DMS53 treated with DMSO at 0.1 percent for 48 hours (cell line): ENCODE data around the gene CWC27.

Source experiments
- DNase-seq: peaks from one replicate; lab custom pipeline; 2025; ENCODE audit not compliant: unreplicated experiment; lab: John Stamatoyannopoulos, UW

The CWC27 gene

DNA sequence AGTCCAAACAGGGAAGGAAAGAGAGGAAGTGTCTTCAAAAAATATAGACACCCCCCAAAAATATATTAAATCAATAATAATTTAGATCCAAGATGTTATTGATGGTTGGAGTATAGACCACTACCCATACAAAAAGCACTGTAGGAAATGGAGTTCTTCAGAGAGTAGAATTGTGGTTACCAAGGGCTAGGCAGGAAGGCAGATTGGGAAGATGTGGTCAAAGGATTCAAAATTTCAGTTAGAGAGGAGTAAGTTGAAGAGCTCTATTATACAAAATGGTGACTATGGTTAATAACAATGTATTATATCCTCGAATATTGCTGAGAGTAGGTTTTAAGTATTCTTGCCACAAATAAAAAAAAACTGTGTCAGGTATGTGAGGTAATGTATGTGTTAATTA is 149.4 kb downstream of the CWC27 start:
- no peak for DNase-seq

DNA sequence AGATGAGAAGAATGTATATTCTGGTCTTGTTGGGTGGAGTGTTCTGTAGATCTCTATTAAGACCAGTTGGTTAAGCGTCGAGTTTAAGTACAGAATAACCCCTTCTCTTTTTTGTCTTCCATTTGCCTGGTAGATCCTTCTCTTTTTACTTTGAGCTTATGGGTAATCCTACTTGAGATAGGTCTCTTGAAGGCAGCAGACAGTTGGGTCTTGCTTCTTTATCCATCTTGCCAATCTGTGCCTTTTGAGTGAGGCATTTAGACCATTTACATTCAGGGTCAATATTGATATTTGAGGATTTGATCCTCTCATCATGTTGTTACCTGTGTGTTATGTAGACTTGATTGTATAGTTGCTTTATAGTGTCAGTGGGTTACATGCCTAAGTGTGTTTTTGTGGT is 152.7 kb downstream of the CWC27 start:
- DNase-seq: no peak

DNA sequence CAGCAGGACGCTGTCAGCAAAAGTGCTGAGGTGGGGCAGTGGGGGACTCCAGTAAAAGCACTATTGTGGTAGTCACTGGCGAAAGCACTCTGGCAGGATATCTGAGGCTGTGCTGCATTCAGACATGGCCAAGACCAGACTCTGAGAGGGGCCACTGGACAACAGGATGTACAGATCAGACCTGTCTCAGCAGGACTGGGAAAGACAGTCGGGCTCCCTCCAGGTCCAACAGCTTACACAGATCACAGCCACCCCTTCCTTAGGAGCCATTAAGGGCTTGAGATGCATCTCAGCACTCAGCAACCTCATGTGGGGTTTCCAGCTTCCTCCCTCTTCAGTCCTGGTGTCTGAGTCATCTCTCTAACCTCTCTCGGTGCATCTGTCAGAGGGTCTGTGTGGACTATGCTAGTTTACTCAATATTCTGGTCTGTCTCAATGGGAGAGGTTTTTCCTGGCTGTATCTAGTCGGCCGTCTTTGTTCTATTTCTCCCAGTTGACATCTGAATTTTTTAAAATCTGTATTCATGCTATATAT is 154.5 kb downstream of the CWC27 start:
- no peak for DNase-seq

DNA sequence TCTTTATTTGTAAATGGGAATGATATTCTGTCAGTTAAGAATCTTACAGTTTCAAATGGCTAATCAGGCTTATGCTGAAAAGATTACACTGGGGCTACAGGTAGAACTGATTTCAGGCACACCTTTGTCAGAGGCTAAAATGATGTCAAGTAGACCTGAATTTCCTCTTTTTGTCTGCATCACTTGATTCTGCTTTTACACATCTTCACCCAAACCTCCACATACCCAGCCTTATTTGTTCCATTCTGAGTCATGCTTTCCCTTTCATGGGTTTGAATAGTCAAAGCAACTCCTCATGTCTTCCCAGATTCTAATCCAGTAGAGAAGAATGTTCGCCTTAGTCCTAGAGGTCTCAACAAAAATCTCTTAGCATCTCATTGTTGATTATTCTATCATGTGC is 156.4 kb downstream of the CWC27 start:
- no peak for DNase-seq

DNA sequence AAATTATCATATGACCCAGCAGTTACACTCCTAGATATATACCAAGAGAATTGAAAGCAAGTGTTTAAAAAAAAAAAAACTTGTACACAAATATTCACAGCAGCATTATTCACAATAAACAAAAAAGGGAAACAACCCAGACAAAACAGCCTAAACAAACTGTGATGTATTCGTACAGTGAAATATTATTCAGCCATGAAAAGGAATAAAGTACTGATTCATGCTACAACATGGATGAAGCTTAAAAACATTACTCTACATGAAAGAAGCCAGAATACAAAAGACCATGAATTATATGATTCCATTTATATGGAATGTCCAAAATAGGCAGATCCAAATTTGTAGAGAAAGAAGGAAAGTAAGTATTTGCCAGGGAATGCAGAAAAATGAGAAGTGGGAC is 161.1 kb downstream of the CWC27 start:
- DNase-seq: no peak

- DNase-seq: no peak
Measured at GRCh38 chr5:64930672-64931318, 162.1 kb downstream of the CWC27 start.

DNA sequence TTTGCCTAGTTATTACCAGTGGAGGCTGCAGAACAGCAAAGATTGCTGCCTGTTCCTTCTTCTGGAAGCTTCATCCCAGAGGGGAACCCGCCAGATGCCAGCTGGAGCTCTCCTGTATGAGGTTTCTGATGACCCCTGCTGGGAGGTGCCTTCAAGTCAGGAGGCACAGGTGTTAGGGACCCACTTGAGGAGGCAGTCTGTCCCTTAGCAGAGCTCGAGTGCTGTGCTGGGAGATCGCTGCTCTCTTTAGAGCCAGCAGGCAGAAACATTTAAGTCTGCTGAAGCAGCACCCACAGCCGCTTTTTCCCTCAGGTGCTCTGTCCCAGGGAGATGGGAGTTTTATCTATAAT is 170.7 kb downstream of the CWC27 start:
- peak; percentile 53 for DNase-seq

DNA sequence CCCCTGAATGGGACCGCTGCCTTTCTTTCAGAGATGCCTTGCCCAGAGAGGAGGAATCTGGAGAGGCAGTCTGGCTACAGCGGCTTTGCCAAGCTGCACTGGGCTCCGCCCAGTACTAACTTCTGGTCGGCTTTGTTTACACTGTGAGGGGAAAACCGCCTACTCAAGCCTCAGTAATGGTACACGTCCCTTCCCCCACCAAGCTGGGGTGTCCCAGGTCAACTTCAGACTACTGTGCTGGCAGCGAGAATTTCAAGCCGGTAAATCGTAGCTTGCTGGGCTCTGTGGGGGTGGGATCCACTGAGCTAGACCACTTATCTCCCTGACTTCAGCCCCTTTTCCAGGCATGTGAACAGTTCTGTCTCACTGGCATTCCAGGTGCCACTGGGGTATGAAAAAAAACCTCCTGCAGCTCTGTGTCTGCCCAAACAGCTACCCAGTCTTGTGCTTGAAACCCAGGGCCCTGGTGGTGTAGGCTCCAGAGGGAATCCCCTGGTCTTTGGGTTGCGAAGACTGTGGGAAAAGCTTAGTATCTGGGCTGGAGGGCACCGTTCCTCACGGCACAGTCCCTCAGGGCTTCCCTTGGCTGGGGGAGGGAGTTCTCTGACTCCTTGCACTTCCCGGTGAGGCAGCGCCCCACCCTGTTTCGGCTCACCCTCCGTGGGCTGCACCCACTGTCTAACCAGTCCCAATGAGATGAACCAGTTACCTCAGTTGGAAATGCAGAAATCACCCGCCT is 171.2 kb downstream of the CWC27 start:
- DNase-seq: peak; percentile 64

GRCh38 chr5:64942460-64942859 is 173.7 kb downstream of the CWC27 start:
- no peak for DNase-seq

- no peak for DNase-seq
Measured at GRCh38 chr5:64944868-64945267, 176.1 kb downstream of the CWC27 start.

DNA sequence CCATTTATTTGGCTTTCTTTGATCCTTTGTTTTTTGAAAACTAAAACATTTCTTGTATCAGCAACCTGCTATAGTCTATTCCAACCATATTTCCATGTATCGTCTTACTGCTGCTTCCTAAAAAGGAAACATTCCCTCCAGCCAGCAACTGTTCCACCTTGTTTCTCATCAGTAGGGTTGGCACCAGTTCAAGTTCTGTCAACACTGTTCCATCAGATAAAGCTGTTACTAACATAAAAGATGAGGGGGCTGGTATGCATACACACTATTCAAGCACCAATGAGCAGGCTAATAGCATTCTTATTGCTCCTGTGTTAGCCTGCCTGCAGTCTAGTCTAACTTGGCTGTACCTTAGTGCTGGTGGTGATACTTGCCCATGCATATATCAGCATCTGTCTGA is 178.3 kb downstream of the CWC27 start:
- no peak for DNase-seq

DNA sequence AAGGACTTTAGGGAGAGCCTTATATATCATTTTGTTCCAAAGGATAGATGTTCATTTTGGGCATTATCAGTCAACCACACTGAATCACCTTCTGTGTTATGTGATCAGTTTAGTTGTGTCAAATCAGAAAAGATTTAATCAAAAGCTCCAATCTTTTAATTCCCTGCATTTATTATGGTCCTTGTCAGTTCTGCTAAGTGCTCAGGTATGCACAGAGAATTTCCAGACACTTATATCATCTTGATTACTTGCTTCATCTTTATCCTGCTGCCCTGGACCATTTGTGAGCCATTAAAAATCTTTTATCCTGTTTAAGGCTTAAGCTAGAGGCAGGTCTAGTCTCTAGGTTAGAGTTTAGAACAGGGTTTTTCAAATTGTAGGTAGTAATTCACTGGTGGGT is 179.1 kb downstream of the CWC27 start:
- no peak for DNase-seq

- no peak for DNase-seq
Measured at GRCh38 chr5:64949331-64949730, 180.6 kb downstream of the CWC27 start.

DNA sequence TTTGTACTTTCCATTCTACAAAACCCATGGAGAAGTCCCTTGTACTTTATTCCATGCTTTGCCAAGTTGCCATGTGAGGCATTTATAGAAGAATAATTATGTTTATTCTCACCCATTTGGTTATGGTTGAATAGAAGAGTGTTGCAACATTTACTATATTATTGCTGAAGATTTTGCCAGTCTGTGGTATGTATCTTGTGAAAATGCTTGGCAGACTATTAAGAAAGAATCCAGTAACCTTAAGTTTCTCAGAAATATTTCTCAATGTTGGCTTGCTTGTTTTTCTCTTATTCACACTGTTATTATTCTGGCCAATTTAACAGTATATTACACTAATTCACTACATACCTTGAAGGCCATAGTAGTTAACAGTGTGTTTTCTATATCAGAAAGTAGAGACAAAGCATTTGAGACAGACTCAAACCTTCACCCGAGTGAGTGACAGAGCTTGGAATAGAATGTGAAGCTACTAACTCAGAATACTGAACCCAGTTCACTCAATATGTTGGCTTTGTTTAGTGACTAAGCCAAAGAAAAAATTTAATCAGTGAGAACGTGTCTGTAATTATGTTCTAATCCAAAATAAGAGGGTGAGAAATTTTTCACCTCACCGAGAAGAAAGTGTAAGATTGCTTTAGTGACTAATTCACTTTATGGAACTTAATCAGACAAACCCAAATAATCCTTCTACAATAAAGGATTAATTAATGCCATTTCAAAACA is 184.4 kb downstream of the CWC27 start:
- no peak for DNase-seq

DNA sequence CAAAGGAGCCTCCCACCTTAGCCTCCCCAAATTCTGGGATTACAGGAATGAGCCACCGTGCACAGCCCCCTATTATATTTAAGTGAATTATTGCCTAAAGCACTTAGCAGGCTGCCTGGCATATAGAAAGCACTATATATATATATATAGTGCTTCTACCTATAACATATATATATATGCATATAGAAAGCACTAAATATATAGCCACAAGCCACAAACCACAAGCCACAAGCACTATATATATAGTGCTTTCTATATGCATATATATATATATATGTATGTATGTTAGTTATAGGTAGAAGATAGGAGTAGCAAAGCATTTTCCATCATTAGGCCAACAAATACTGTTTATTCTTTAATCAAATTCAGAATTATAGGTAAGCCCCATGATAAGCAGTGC is 185.8 kb downstream of the CWC27 start:
- no peak for DNase-seq

GRCh38 chr5:64958757-64959391 is 190.1 kb downstream of the CWC27 start:
- no peak for DNase-seq

DNA sequence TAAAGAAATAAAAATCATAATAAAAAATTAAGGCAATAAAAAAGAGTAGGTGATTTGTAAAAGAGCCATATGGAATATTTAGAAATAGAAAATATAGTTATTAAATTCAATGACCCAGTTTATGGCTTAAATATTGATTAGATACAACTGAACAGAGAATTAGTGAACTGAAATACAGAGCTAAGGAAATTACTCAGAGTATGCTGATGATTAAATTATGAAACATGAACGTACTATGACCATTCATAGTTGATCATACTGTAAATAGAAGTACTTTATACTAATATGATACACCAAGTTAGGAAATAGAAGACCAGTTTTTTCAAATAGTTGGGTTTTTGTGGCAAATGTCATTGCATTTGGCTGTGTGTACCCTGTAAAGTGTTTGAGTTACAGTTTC is 194.5 kb downstream of the CWC27 start:
- DNase-seq: no peak

DNA sequence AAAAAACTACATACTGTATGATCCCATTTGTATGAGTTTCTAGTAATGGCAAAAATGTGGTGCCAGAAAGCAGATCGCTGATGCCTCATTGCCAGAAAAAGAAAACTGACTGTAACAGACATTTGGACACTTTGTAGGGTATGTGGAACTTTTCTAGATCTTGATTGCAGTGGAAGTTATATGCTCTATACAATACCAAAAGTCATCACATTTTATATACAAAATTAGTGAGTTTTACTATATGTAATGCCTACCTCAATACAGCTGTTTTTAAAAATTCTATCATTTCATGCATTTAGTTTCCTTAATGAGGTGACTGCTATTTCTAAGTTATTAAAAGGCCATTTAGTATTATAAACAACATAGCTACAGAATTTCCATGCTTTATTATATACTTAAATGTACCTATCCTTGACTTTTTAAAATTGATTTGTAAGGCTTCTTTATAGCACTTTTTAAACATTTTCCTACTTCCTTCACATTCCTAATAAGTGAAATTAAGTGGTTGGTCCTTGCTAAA is 199.9 kb downstream of the CWC27 start:
- DNase-seq: no peak

DNA sequence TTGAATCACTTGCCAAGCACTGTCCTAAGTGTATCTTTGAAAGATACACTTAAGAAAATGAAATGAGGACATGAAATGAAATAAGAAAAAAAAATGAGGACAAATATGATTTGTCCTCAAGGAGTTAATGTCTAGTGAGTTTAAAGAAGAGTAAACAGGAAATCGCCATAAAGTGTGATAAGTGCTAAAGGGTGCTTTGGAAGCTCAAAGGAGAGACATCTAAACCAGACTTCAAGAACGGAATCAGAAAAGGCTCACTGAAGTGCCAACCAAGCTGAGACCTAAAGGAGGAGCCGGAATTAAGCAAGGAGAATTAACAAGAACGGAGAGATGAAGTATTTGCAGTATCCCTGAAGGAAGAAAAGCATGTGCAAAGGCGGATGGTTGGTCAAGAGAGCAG is 200.8 kb downstream of the CWC27 start:
- DNase-seq: no peak

DNA sequence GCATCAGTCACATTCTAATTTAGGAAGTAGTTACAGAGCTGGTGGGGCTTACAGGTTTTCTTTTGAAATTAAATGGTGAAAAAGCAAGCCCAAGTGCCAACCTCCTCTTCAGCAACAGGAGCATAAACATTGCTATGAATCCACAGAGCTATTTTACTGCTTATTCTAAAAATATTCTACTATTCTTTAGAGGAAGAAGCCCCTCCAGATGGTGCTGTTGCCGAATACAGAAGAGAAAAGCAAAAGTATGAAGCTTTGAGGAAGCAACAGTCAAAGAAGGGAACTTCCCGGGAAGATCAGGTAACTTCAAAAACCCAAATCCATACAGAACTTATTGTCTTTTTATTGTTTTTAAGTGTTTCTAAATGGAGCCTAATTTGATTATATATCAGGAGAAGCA is 202.8 kb downstream of the CWC27 start:
- DNase-seq: no peak

- no peak for DNase-seq
Measured at GRCh38 chr5:64971990-64972389, 203.3 kb downstream of the CWC27 start.
